HG03439 (cell line): Measurements from ENCODE around the gene KCNE4.

Experiments
- ATAC-seq: cut with Tn5 transposase; IDR thresholded peaks from one replicate; pipeline ENCODE4 v1.9.1; 2021; ENCODE audit warnings: mild to moderate bottlenecking, moderate library complexity; ENCODE audit not compliant: unreplicated experiment

The KCNE4 gene, protein sequence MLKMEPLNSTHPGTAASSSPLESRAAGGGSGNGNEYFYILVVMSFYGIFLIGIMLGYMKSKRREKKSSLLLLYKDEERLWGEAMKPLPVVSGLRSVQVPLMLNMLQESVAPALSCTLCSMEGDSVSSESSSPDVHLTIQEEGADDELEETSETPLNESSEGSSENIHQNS

GRCh38 chr2:223051693-223052289 is at the start of gene KCNE4:
Gene KCNE4 (plus strand): TSS chr2:223052190. CDS start chr2:223052831, 641 bp downstream.
- no peak for ATAC-seq

- ATAC-seq: no peak
Observed at GRCh38 chr2:223003191-223003590, 48.8 kb upstream of the KCNE4 start.

DNA sequence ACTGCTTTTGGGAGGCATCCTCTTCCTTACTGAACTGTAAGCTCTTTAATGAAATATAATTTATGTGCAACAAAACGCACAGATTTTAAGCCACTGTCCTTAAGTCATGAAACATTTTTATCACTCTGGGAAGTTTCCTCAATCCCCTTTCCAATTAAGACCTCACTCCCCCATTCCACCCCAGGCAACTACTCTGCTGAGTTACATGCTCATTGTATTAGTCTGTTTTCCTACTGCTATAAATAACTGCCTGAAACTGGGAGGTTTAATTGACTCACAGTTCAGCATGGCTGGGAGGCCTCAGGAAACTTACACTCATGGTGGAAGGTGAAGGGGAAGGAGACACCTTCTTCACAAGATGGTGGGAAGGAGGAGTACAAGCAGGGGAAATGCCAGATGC is 46.5 kb upstream of the KCNE4 start:
- ATAC-seq: no peak

GRCh38 chr2:223007531-223007930 is 44.5 kb upstream of the KCNE4 start:
- ATAC-seq: no peak

- no peak for ATAC-seq
Observed at GRCh38 chr2:223008162-223008561, 43.8 kb upstream of the KCNE4 start.

- ATAC-seq: no peak
Observed at GRCh38 chr2:223008956-223009355, 43.0 kb upstream of the KCNE4 start.

DNA sequence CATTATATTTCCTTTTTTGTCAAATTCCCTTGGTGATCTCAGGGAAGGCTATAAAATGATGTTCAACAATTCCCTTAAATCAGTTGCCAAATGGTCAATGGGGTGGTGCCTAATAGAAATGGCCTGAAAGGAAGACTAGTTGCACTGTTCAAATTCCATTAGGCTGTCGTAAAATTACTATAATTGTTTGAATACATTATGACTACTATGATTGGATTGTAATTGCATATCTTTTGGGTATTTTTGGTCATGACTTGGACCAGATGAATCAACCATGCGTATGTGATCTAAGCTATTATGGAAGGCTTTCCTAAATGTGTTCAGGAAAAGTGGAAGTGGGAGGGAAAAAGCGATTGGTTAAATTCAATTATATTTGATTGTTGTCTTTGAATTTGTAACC is 41.3 kb upstream of the KCNE4 start:
- no peak for ATAC-seq

GRCh38 chr2:223012291-223012690 is 39.7 kb upstream of the KCNE4 start:
- no peak for ATAC-seq

DNA sequence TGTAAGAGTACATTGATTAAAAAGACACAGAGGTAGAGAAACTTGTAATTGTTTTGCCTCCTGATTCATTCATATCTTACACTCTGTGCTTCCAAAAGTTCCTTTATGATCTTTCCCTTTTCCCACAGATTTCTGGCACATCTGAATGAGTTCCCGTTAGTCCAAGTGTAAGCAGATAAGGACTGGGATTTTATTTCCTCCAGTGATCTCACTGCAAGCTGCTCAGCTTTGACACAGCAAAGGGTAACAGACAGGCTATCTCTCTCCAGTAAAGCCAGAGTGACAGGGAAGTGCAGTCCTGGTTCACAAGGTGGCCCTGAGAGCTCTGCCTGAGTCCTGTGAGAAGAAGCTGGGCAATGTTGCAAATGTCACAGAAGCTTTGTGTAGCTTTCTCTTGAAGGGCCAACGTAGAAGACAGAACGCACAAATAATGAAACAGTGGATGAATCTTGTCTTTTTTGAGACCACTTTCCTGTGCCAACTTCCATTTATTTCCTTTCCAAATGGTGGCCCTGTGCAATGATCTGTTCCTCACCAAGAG is 32.5 kb upstream of the KCNE4 start:
- ATAC-seq: no peak

- no peak for ATAC-seq
Observed at GRCh38 chr2:223019987-223020717, 31.8 kb upstream of the KCNE4 start.

GRCh38 chr2:223020971-223021675 is 30.9 kb upstream of the KCNE4 start:
- ATAC-seq: no peak

DNA sequence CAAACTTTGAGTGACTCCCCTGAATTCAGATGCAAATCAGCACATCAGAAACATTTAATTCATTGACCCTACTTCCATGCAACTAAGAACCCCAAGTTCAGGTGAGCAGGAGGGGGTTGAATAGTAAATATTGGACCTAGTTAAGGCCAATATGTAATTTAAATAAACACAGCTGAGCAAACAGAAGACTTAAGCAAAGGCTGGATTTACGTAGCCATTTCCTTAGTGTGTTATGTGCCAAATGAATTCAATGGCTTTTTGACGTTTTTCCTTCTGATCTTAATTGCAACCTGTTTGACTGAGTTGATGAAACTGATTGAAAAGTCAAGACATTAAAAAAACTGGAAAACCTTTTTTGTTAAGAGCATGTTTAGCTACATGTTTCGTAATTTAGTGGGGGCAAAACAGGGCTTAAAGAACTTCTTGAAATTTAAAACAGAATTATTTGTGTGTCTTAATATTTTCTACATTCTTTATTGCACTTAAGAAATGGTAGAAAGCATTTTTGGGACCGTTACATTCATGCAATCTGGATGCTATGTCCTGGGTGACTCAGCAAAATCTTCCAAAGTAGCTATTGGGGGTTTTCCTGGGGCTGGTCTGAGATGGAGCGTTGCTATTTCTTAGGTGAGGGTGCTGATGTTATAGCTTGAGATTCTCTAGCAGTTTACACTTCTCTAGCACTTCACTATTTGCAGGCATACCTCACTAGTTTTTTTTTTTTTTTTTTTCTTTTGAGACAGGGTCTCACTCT is 25.5 kb upstream of the KCNE4 start:
- ATAC-seq: no peak

DNA sequence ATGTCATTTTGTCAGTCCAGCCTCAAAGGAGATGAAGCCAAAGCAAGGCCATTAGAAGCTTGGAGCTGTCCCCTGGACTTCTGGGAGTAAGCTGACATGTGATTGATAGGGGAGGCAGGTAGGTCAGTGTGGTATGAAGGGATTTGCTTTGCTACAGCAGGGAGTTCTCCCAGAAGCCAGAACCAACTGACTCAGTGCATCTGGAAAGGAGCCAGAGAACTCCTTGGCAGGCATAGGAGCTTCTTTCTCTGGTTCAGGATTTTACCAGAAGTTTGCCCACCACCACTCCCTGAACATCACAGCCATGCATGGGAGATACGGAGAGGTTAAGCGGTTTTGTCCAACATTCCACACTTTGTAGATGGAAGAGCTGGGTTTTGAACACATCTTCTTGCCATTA is 24.5 kb upstream of the KCNE4 start:
- no peak for ATAC-seq

DNA sequence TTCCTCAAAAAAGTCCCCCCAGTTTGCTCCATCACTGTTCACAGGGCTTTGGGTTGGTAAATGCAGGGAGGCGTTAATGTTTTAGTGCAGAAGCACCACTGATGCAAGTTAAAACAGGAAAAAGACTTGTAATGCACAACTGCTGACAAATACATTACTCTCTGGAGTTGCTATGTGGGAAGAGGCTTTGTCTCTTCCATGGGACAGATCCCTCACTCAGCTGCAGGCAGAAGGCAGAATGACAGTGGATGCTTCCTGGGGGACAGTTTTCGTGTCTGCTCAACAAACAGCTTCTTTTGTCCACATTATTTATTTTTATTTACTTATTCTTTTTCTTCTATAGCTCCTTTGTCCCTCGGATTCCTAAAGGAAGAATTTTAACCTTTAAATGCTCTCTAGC is 22.7 kb upstream of the KCNE4 start:
- no peak for ATAC-seq

DNA sequence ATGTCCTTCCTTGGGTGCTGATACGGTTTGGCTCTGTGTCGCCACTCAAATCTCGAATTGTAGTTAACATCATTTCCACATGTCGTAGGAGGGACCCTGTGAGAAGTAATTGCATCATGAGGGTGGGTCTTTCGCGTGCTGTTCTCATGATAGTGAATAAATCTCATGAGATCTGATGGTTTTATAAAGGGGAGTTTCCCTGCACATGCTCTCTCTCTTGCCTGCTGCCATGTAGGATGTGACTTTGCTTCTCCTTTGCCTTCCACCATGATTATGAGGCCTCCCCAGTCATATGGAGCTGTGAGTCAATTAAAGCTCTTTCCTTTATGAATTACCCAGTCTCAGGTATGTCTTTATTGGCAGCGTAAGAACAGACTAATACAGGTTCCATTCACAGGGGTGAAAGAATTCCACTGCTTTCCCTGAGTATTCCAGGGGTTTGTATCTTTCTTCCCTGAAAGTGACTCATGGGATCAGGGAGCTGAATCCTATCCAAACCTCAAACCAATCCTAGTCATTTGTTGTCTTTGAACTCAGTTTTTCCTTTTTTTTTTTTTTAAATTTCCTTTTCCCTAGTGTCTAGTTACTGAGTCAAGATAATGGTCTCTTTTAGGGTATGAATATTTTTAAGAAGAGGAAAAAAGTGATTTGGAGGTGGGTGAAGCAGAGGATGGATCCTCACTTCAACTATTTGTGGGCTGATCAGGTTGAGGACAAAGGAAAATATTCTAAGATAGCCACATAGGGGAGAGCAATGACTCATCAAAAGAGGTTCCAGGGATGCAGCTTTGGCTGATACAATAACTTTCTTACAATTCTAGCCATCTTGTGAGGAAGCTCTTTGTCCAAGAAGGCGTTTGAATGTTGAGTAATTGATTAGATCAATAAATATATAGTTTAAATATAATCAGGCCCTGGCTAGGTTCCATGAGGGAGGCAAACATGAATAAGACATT is 19.5 kb upstream of the KCNE4 start:
- ATAC-seq: no peak

DNA sequence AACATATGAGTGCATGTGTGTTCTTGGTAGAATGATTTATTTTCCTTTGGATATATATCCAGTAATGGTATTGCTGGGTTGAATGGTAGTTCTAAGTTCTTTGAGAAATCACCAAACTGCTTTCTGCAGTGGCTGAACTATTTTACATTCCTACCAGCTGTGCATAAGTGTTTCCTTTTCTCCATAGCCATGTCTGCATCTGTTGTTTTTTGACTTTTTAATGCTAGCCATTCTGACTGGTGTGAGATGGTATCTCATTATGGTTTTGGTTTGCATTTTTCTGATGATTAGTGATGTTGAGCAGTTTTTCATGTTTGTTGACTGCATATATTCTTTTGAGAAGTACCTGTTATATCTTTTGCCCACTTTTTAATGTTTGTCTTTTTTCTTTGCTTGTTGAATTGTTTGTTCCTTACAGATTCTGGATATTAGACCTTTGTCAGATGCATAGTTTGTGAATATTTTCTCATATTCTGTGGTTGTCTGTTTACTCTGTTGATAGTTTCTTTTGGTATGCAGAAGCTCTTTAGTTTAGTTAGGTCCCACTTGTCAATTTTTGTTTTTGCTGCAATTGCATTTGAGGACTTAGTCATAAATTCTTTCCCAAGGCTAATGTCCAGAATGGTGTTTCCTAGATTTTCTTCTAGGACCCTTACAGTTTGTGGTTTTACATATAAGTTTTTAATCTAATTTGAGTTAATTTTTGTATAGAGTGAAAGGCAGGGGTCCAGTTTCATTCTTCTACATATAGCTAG is 17.6 kb upstream of the KCNE4 start:
- ATAC-seq: no peak

GRCh38 chr2:223036790-223037444 is 15.1 kb upstream of the KCNE4 start:
- ATAC-seq: no peak

DNA sequence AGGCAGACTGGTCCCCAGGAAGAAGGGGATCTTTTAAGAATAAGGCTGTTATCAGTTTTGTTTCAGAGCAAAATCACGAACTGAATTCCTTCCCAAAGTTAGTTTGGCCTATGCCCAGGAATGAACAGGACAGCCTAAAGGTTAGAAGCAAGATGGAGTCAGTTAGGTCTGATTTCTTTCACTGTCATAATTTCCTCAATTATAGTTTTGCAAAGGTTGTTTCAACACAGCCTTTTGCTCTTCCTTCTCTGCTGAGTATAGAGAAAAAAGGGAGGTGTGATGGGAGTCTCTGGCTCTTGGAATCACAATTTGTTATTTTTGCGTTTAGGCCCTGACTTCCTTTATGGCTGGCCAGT is 14.6 kb upstream of the KCNE4 start:
- no peak for ATAC-seq

- no peak for ATAC-seq
Observed at GRCh38 chr2:223039618-223040017, 12.4 kb upstream of the KCNE4 start.
